HepG2 (cell line): ENCODE measurements around the gene CCT4.

ENCODE experiments used
- EZH2 ChIP-seq: conservative IDR thresholded peaks from 2 replicates; pipeline ENCODE4 v1.6.1; 2012; ENCODE audit warnings: mild to moderate bottlenecking, low read depth, low read length, moderate library complexity
- HOXA3 ChIP-seq: sonication (generic); formaldehyde crosslinking; IDR thresholded peaks from 2 replicates; pipeline ENCODE4 v1.5.0; 2020; ENCODE audit warnings: missing genetic modification reagents
- KLF16 ChIP-seq, 2 experiments: sonication (generic) in 1 of 2; formaldehyde crosslinking in 1 of 2; IDR thresholded peaks; 2 replicates each; pipeline versions ENCODE4 v1.6.1 to v1.8.0; 2016 to 2023; ENCODE audit warnings: missing genetic modification reagents in 2 of 2, missing compliant biosample characterization in 1 of 2
- MYNN ChIP-seq: sonication (generic); formaldehyde crosslinking; IDR thresholded peaks from 2 replicates; pipeline ENCODE4 v1.4.0; 2020; ENCODE audit warnings: mild to moderate bottlenecking, low read depth, missing genetic modification reagents
- SP5 ChIP-seq: IDR thresholded peaks from 2 replicates; pipeline ENCODE4 v1.6.1; 2016; ENCODE audit warnings: low read depth, borderline replicate concordance
- TCF7L2 ChIP-seq: IDR thresholded peaks from 2 replicates; pipeline ENCODE4 v1.6.1; 2011; ENCODE audit warnings: mild to moderate bottlenecking, low read depth, low read length, moderate library complexity
- ZFX ChIP-seq: sonication (generic); formaldehyde crosslinking; IDR thresholded peaks from 2 replicates; pipeline ENCODE4 v1.4.0; 2020; ENCODE audit warnings: mild to moderate bottlenecking, low read depth, missing genetic modification reagents, moderate library complexity
- ZNF180 ChIP-seq: sonication (generic); formaldehyde crosslinking; IDR thresholded peaks from 2 replicates; pipeline ENCODE4 v1.4.0; 2020; ENCODE audit warnings: low read depth, missing genetic modification reagents, borderline replicate concordance
- ZNF639 ChIP-seq: conservative IDR thresholded peaks from 2 replicates; pipeline ENCODE4 v1.6.1; 2018; ENCODE audit warnings: missing genetic modification reagents
- TF ChIP-seq, protein P1 (sequence below): sonication (generic); formaldehyde crosslinking; IDR thresholded peaks from 2 replicates; pipeline ENCODE4 v1.8.0; 2022; ENCODE audit warnings: mild to moderate bottlenecking, missing genetic modification reagents; ENCODE audit not compliant: insufficient replicate concordance
- TF ChIP-seq, protein P2 (sequence below): sonication (generic); formaldehyde crosslinking; IDR thresholded peaks from 2 replicates; pipeline ENCODE4 v1.9.0; 2021; ENCODE audit warnings: mild to moderate bottlenecking, missing genetic modification reagents

DNA sequence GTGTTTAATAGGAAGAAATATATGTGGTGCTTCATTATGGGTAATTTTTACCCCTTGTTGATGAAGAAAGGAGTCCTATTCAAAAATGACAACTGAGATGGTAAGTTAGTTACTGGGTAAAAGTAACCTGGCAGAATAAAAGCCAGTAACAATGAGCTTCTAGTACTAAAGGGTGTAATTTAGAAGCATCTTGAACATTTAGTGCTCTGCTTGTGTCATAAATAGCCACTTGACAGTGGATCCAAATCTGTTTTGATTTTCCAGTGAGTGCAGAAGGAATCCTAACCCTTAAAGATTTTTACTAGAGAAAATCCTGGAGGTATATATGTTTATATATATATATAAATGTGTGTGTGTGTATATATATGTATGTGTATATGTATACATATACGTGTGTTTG, 32.1 kb upstream of the CCT4 start:
- TF ChIP-seq, protein P1, sequence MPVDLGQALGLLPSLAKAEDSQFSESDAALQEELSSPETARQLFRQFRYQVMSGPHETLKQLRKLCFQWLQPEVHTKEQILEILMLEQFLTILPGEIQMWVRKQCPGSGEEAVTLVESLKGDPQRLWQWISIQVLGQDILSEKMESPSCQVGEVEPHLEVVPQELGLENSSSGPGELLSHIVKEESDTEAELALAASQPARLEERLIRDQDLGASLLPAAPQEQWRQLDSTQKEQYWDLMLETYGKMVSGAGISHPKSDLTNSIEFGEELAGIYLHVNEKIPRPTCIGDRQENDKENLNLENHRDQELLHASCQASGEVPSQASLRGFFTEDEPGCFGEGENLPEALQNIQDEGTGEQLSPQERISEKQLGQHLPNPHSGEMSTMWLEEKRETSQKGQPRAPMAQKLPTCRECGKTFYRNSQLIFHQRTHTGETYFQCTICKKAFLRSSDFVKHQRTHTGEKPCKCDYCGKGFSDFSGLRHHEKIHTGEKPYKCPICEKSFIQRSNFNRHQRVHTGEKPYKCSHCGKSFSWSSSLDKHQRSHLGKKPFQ = no peak
- TF ChIP-seq HOXA3 (CRISPR knock-in tag) (no peak), SP5 (CRISPR knock-in tag) (no peak), ZFX (CRISPR knock-in tag) (no peak), ZNF180 (CRISPR knock-in tag) (no peak), ZNF639 (CRISPR knock-in tag) (no peak), KLF16 (CRISPR knock-in tag; IDR thresholded peaks at IDR 0.05) (no peak), TCF7L2 (no peak), EZH2 (no peak), MYNN (CRISPR knock-in tag) (no peak)
- TF ChIP-seq, protein P2, sequence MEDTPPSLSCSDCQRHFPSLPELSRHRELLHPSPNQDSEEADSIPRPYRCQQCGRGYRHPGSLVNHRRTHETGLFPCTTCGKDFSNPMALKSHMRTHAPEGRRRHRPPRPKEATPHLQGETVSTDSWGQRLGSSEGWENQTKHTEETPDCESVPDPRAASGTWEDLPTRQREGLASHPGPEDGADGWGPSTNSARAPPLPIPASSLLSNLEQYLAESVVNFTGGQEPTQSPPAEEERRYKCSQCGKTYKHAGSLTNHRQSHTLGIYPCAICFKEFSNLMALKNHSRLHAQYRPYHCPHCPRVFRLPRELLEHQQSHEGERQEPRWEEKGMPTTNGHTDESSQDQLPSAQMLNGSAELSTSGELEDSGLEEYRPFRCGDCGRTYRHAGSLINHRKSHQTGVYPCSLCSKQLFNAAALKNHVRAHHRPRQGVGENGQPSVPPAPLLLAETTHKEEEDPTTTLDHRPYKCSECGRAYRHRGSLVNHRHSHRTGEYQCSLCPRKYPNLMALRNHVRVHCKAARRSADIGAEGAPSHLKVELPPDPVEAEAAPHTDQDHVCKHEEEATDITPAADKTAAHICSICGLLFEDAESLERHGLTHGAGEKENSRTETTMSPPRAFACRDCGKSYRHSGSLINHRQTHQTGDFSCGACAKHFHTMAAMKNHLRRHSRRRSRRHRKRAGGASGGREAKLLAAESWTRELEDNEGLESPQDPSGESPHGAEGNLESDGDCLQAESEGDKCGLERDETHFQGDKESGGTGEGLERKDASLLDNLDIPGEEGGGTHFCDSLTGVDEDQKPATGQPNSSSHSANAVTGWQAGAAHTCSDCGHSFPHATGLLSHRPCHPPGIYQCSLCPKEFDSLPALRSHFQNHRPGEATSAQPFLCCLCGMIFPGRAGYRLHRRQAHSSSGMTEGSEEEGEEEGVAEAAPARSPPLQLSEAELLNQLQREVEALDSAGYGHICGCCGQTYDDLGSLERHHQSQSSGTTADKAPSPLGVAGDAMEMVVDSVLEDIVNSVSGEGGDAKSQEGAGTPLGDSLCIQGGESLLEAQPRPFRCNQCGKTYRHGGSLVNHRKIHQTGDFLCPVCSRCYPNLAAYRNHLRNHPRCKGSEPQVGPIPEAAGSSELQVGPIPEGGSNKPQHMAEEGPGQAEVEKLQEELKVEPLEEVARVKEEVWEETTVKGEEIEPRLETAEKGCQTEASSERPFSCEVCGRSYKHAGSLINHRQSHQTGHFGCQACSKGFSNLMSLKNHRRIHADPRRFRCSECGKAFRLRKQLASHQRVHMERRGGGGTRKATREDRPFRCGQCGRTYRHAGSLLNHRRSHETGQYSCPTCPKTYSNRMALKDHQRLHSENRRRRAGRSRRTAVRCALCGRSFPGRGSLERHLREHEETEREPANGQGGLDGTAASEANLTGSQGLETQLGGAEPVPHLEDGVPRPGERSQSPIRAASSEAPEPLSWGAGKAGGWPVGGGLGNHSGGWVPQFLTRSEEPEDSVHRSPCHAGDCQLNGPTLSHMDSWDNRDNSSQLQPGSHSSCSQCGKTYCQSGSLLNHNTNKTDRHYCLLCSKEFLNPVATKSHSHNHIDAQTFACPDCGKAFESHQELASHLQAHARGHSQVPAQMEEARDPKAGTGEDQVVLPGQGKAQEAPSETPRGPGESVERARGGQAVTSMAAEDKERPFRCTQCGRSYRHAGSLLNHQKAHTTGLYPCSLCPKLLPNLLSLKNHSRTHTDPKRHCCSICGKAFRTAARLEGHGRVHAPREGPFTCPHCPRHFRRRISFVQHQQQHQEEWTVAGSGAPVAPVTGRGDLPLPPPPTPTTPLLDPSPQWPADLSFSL = no peak
